Sigmoid colon (tissue), 7 donors: ENCODE data around the gene LMF1. TPM values are rescaled to one million over a fixed set of nuclear protein-coding genes. Genes with fewer than 3 reads are reported as not detected.

Experiments
- DNase-seq: peaks from one replicate; pipeline ENCODE4 v3.0.0-alpha.2; 2019
- H3K27ac ChIP-seq, 4 donors: fragments of 200-600 bp; sonication (generic); one replicate each; pipeline ENCODE4 v1.5.1; 2016 to 2019; ENCODE audit warnings: mild to moderate bottlenecking in 1 of 4
- H3K27me3 ChIP-seq, 3 donors: fragments of 200-600 bp; sonication (generic); one replicate each; pipeline ENCODE4 v1.5.1; 2019; ENCODE audit warnings: mild to moderate bottlenecking in 1 of 3
- H3K36me3 ChIP-seq, 4 donors: fragments of 200-600 bp; sonication (generic); one replicate each; pipeline ENCODE4 v1.5.1; 2016 to 2019
- H3K4me1 ChIP-seq, 4 donors: fragments of 200-600 bp; sonication (generic); one replicate each; pipeline ENCODE4 v1.5.1; 2017 to 2019
- H3K4me3 ChIP-seq, 4 donors: fragments of 200-600 bp; sonication (generic); one replicate each; pipeline ENCODE4 v1.5.1; 2017 to 2019; ENCODE audit warnings: mild to moderate bottlenecking in 2 of 4, moderate library complexity in 1 of 4
- H3K9me3 ChIP-seq, 4 donors: fragments of 200-600 bp in 3 of 4; sonication (generic) in 3 of 4; one replicate each; pipeline versions ENCODE4 v1.5.1 to v1.6.1; 2013 to 2019
- CTCF ChIP-seq, 4 experiments: fragments of 450-650 bp in 3 of 4; fragments of 200-600 bp in 1 of 4; IDR thresholded peaks; one replicate each; pipeline ENCODE4 v1.5.1; 2016 to 2019; ENCODE audit warnings: antibody characterized with exemption in 4 of 4, mild to moderate bottlenecking in 3 of 4, moderate library complexity in 2 of 4
- EP300 ChIP-seq, 4 donors: sonication (generic); formaldehyde crosslinking; IDR thresholded peaks; one replicate each; pipeline ENCODE4 v1.6.1; 2017; ENCODE audit warnings: antibody characterized with exemption in 4 of 4
- POLR2A ChIP-seq, 2 donors: fragments of 450-650 bp; IDR thresholded peaks; one replicate each; pipeline ENCODE4 v1.6.1; 2016; ENCODE audit warnings: antibody characterized with exemption in 2 of 2, mild to moderate bottlenecking in 2 of 2, moderate library complexity in 2 of 2
- POLR2AphosphoS5 ChIP-seq, 4 donors: sonication (generic); formaldehyde crosslinking; IDR thresholded peaks; one replicate each; pipeline ENCODE4 v1.6.1; 2017; ENCODE audit warnings: antibody characterized with exemption in 4 of 4
- whole genome bisulfite sequencing, 2 donors: extraction: QIAGEN DNeasy Blood & Tissue Kit; methylation state at CpG; one replicate each; pipeline ENCODE4 v1.1.7; 2013; 5-methylcytosine and 5-hydroxymethylcytosine counted together
- intact Hi-C: fragments of 100-400 bp; cut with DNase I; formaldehyde crosslinking; loops from one replicate; pipeline ENCODE4 v1.15.1; 2023
- polyA plus RNA-seq, 3 donors: library from polyadenylated mRNA; stranded (reverse); fragments of 200-250 nt; gene quantifications; one replicate each; pipeline ENCODE4 v1.2.3, GENCODE V29; 2013
- total RNA-seq, 4 donors: library from RNA; depleted of rRNA; stranded (reverse); fragments of >200 nt; gene quantifications; one replicate each; pipeline ENCODE4 v1.1.0, GENCODE V29; 2016
- donor health status: healthy with polysubstance abuse.
- donor health status: Bipolar disorder and iron deficiency.
- donor health status: healthy.

LMF1 gene
- total and polyA plus RNA-seq, 7 donors, result 1.2 to 34.1 (median 19.9) TPM

- DNase-seq, result no peak
- Histone ChIP-seq H3K27me3 (no peaks in the 10 kb centered on the region), H3K36me3 (peaks cover 0 to 46% (median 4%) of the 10 kb centered on the region in 4 donors), H3K9me3 (peaks cover 0 to 4% (median 0%) of the 10 kb centered on the region in 4 donors), H3K4me3 (no peak overlapping the region), H3K4me1 (no peaks in the 10 kb centered on the region), H3K27ac (no peak overlapping the region)
- WGBS, 2 donors, result 63 to 91% methylated on average over 8 of the region's 8 CpGs
- TF ChIP-seq EP300 (IDR thresholded peaks at IDR 0.05), result no peak
- TF ChIP-seq POLR2A (IDR thresholded peaks at IDR 0.05), result no peak
- TF ChIP-seq CTCF (IDR thresholded peaks at IDR 0.05), result no peak
- TF ChIP-seq POLR2AphosphoS5 (IDR thresholded peaks at IDR 0.05), result no peak
- intact Hi-C loops, result loop anchor here (10.0 kb wide), 1 partner anchor 77 kb away; no protein-coding TSS in a partner anchor
These were observed 33.5 kb downstream of the LMF1 start for GRCh38 chr16:937311-937710.

DNA sequence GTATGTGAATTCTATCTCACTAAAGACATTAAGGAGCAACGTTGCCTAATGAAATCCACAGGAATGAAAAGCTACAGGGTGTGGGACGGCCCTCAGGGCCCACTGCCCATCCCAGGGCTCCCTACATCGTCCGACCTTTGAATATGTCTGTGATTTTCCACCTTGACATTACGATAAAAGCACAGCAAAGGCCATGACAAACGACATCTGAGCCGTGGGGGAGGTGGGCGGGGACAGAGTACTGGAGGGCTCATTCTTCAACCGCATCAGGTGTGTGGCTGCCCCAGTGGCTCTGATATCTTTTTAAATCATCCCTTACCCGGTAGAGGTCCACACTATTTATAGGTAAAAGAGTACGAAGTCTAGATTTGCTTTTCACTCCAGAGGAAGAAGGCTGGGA lies 35.1 kb downstream of the LMF1 start:
- Histone ChIP-seq H3K4me3 (no peak overlapping the region), H3K27me3 (no peaks in the 10 kb centered on the region), H3K36me3 (peaks cover 0 to 45% (median 5%) of the 10 kb centered on the region in 4 donors), H3K4me1 (no peaks in the 10 kb centered on the region), H3K27ac (no peak overlapping the region), H3K9me3 (no peaks in the 10 kb centered on the region)
- intact Hi-C loops, result loop anchor here (10.0 kb wide), 1 partner anchor 79 kb away; no protein-coding TSS in a partner anchor
- no peak for DNase-seq
- TF ChIP-seq EP300 (IDR thresholded peaks at IDR 0.05) (no peak), POLR2AphosphoS5 (IDR thresholded peaks at IDR 0.05) (no peak), CTCF (IDR thresholded peaks at IDR 0.05) (no peak), POLR2A (IDR thresholded peaks at IDR 0.05) (no peak)
- WGBS, 2 donors, result 70 to 84% methylated on average over 11 of the region's 11 CpGs

GRCh38 chr16:934178-934577 lies 36.6 kb downstream of the LMF1 start:
- TF ChIP-seq CTCF (IDR thresholded peaks at IDR 0.05) (no peak), POLR2AphosphoS5 (IDR thresholded peaks at IDR 0.05) (no peak), EP300 (IDR thresholded peaks at IDR 0.05) (no peak), POLR2A (IDR thresholded peaks at IDR 0.05) (no peak)
- H3K27ac ChIP-seq, result no peak overlapping the region
- H3K27me3 ChIP-seq, result no peaks in the 10 kb centered on the region
- intact Hi-C loops, result loop anchor here (10.0 kb wide), 1 partner anchor 81 kb away; no protein-coding TSS in a partner anchor
- no peak for DNase-seq
- H3K4me1 ChIP-seq, result no peaks in the 10 kb centered on the region
- 92 to 94% methylated on average over 10 of the region's 10 CpGs for WGBS, 2 donors
- no peak overlapping the region for H3K4me3 ChIP-seq
- H3K36me3 ChIP-seq, result peaks cover 0 to 52% (median 8%) of the 10 kb centered on the region in 4 donors
- H3K9me3 ChIP-seq, result no peaks in the 10 kb centered on the region

DNA sequence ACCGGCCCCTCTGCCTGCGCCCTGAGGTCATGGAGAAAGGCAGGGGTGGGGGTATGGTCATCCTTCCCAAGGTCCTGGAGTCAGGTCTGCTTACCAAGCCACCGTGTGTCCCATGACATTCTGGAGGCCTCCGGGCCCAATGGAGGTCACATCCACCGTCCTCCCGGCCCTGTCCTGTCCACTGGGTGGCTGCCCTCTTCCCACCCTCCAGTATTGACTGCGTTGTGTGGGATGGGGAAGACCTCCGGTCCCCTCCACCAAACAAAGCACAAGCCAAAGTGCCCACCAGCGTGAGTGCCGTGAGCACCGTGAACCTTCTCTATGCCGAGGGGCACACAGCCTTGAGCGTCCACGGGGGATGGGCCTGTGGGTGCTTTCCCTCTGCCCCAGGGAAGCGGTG lies 37.2 kb downstream of the LMF1 start:
- 97% methylated on average over 15 of the region's 15 CpGs for WGBS, 2 donors
- Histone ChIP-seq H3K27me3 (no peaks in the 10 kb centered on the region), H3K27ac (no peak overlapping the region), H3K4me3 (no peak overlapping the region), H3K36me3 (peaks cover 0 to 53% (median 8%) of the 10 kb centered on the region in 4 donors), H3K4me1 (no peaks in the 10 kb centered on the region), H3K9me3 (no peaks in the 10 kb centered on the region)
- DNase-seq, result no peak
- intact Hi-C loops, result loop anchor here (10.0 kb wide), 1 partner anchor 81 kb away; no protein-coding TSS in a partner anchor
- TF ChIP-seq CTCF (IDR thresholded peaks at IDR 0.05) (no peak), EP300 (IDR thresholded peaks at IDR 0.05) (no peak), POLR2A (IDR thresholded peaks at IDR 0.05) (no peak), POLR2AphosphoS5 (IDR thresholded peaks at IDR 0.05) (no peak)
